DMS79 (cell line): ENCODE measurements around the gene DCP1B.

ENCODE experiments used
- DNase-seq: peaks from one replicate; lab custom pipeline; 2025; lab: John Stamatoyannopoulos, UW

The DCP1B gene

DNA sequence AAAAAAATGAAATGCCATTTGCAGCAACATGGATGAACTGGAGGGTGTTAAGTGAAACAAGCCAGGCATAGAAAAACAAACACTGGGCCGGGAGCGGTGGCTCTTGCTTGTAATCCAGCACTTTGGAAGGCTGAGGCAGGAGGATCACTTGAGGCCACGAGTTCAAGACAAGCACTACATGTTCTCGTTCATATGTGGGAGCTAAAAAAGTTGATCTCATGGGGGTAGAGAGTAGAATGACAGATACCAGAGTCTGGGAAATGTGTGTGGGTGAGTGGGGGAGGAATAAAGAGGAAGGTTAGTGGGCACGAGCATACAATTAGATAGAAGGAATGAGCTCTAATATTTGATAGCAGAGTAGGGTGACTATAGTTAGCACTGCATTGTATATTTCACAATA lies 107.3 kb downstream of the DCP1B start:
- no peak for DNase-seq
